GM12878 (cell line): ENCODE results near the gene MFAP4. TPM values are rescaled to one million over a fixed set of nuclear protein-coding genes. Genes with fewer than 3 reads are reported as not detected.

Experiments used
- EGR1 ChIP-seq, 2 experiments: IDR thresholded peaks; 1 replicate in 1 of 2; 2 replicates in 1 of 2; pipeline ENCODE4 v1.6.1; 2011 to 2012; ENCODE audit warnings: low read depth in 2 of 2, low read length in 2 of 2, borderline replicate concordance in 1 of 2, mild to moderate bottlenecking in 1 of 2, moderate library complexity in 1 of 2
- IRF4 ChIP-seq: IDR thresholded peaks from 2 replicates; pipeline ENCODE4 v1.6.1; 2011; ENCODE audit warnings: low read depth, low read length
- NFYB ChIP-seq: IDR thresholded peaks from 2 replicates; pipeline ENCODE4 v1.6.1; 2011; ENCODE audit warnings: low read depth, mild to moderate bottlenecking, low read length, improper control_type of control experiment, moderate library complexity; ENCODE audit not compliant: insufficient read depth
- NR2C2 ChIP-seq: IDR thresholded peaks from 2 replicates; pipeline ENCODE4 v1.6.1; 2011; ENCODE audit warnings: borderline replicate concordance, low read depth; ENCODE audit not compliant: control insufficient read depth, insufficient read length
- RFX5 ChIP-seq: IDR thresholded peaks from 2 replicates; pipeline ENCODE4 v1.6.1; 2011; ENCODE audit warnings: low read depth, low read length, improper control_type of control experiment
- SRF ChIP-seq, 2 experiments: IDR thresholded peaks; 2 replicates each; pipeline ENCODE4 v1.6.1; 2011; ENCODE audit warnings: low read depth in 2 of 2, low read length in 2 of 2, mild to moderate bottlenecking in 1 of 2, moderate library complexity in 1 of 2
- TCF3 ChIP-seq: IDR thresholded peaks from 2 replicates; pipeline ENCODE4 v1.6.1; 2012; ENCODE audit warnings: low read depth, mild to moderate bottlenecking, low read length, borderline replicate concordance; ENCODE audit not compliant: insufficient read depth
- TCF7 ChIP-seq: IDR thresholded peaks from 2 replicates; pipeline ENCODE4 v1.6.1; 2014; ENCODE audit warnings: antibody characterized with exemption, borderline replicate concordance
- ZNF592 ChIP-seq: fragments of 450-650 bp; IDR thresholded peaks from 2 replicates; pipeline ENCODE4 v1.6.1; 2017; ENCODE audit warnings: mild to moderate bottlenecking, moderate library complexity
- polyA plus RNA-seq, 11 experiments: library from polyadenylated mRNA; depleted of rRNA in 4 of 11; unstranded in 6 of 11; stranded (reverse) in 5 of 11; fragments of >200 nt; fragmentation: Nextera tagmentation in 4 of 11; fragmentation: Illumina TruSeq in 1 of 11; extraction: Ambion mirVana in 4 of 11; extraction: Trizol in 1 of 11; gene quantifications; 1 replicate in 1 of 11; 2 replicates in 10 of 11; pipeline versions ENCODE4 v1.2.1 to v1.2.3, GENCODE V29; 2011 to 2016; ENCODE audit warnings: inconsistent platforms in 2 of 11, missing spikeins in 2 of 11, low read depth in 1 of 11
- total RNA-seq, 4 experiments: library from RNA; depleted of rRNA in 3 of 4; stranded (reverse); fragments of >200 nt in 3 of 4; fragmentation: Illumina TruSeq in 1 of 4; extraction: Trizol in 1 of 4; gene quantifications; 2 replicates each; pipeline versions ENCODE4 v1.2.1 to v1.2.3, GENCODE V29; 2013 to 2021

Gene MFAP4
- total and polyA plus RNA-seq, 10 of the 15 experiments (the other 5 are each of a cell fraction or from before 2014, with no cell fraction given), result 0.08 to 0.28 (median 0.09) TPM; not detected in 7

GRCh38 chr17:19407601-19408345 lies 20.8 kb upstream of the MFAP4 start (continued):
- TF ChIP-seq ZNF592 (no peak), IRF4 (no peak), SRF (IDR thresholded peaks at IDR 0.05; ENCODE audit: low read depth in 2 of 2, low read length in 2 of 2) (no peak), RFX5 (no peak), TCF3 (no peak), NFYB (no peak), EGR1 (IDR thresholded peaks at IDR 0.05; ENCODE audit: borderline replicate concordance in 1 of 2, low read depth in 2 of 2, low read length in 2 of 2) (no peak), TCF7 (no peak), NR2C2 (no peak)
